ENCODE data around the gene PRCC.

Gene PRCC

DNA sequence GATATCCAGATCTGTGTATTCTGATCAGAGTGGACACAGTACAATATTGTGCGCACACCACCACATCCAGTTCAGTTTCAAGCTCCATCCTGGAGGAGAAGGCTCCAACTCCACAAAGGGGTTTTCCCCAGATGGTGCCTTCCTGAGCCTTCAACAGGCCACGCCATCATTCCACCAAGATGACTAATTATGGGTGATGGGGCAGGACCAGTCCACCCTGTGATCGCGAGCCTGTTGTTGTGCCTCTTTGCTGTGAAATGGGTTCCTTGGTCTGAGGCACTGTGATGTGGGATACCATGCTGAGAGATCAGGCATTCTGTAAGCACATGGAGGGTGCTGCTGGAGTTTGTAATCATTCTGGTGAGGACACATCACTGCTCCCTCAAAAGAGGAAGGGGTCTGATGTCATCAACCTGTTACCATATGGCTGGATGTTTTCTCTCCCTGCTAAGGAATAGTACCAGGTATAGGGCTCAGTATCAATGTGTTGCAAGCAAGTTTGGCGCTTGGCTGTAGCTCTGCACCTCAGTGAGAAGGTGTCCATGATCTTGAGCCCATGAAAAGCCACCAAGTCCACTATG is 56.0 kb downstream of the PRCC start:
- H2BK120ac ChIP-seq (ENCODE audit: low read depth, low read length) = no peak overlapping the region
- no peak overlapping the region for H2AK5ac ChIP-seq (ENCODE audit: low read depth, low read length)
- no CpG with 5 or more reads among the region's 5 CpGs for WGBS, 2 donors (ENCODE audit: extremely low coverage in 2 of 2, insufficient read length in 2 of 2, insufficient replicate concordance in 1 of 2)
- no peaks in the 10 kb centered on the region for H3K79me1 ChIP-seq (ENCODE audit: low read depth, low read length)
- H4K8ac ChIP-seq (ENCODE audit: low read depth, low read length) = no peak overlapping the region
- no peak overlapping the region for H3K23ac ChIP-seq (ENCODE audit: low read depth, low read length, poor library complexity)
- H3K27ac ChIP-seq (replicated peaks; ENCODE audit: low read length) = no peak overlapping the region
- no peak overlapping the region for H3K4ac ChIP-seq (ENCODE audit: low read length)
- no peak overlapping the region for H4K91ac ChIP-seq (ENCODE audit: low read depth, low read length, poor library complexity)
- no peak overlapping the region for H2AFZ ChIP-seq (ENCODE audit: low read length)
- no peak for DNase-seq (ENCODE audit: low spot score)
- H3K9ac ChIP-seq (ENCODE audit: low read depth, low read length, poor library complexity) = no peak overlapping the region
- no peak overlapping the region for H2BK5ac ChIP-seq (ENCODE audit: low read length)
- peaks cover 0 to 35% (median 0%) of the 10 kb centered on the region in 3 experiments for H3K27me3 ChIP-seq (ENCODE audit: control insufficient read depth in 3 of 3, insufficient read depth in 3 of 3, low read depth in 1 of 3, low read length in 3 of 3)
- H3K9me3 ChIP-seq (replicated peaks in 1 of 2; ENCODE audit: control insufficient read depth in 2 of 2, insufficient read depth in 1 of 2, low read depth in 1 of 2, low read length in 2 of 2) = no peaks in the 10 kb centered on the region
- H3K36me3 ChIP-seq (replicated peaks in 1 of 2; ENCODE audit: control insufficient read depth in 2 of 2, insufficient read depth in 2 of 2, low read length in 2 of 2) = no peaks in the 10 kb centered on the region
- H3K4me1 ChIP-seq (ENCODE audit: control insufficient read depth in 2 of 2, insufficient read depth in 1 of 2, low read depth in 1 of 2, low read length in 2 of 2) = no peaks in the 10 kb centered on the region
- H2BK15ac ChIP-seq (ENCODE audit: low read length) = no peak overlapping the region
- no peak overlapping the region for H3K18ac ChIP-seq (ENCODE audit: low read length)
- no peak overlapping the region for H2BK12ac ChIP-seq (ENCODE audit: low read length)
- no peak overlapping the region for H3K14ac ChIP-seq (ENCODE audit: low read length)
- no peak overlapping the region for H3K4me3 ChIP-seq (ENCODE audit: low read length in 2 of 2)
- no peak overlapping the region for H3K4me2 ChIP-seq (ENCODE audit: insufficient read depth, low read length, poor library complexity, severe bottlenecking)

GRCh38 chr1:156826630-156827029 is 59.3 kb downstream of the PRCC start:
- H3K27me3 ChIP-seq (ENCODE audit: control insufficient read depth in 3 of 3, insufficient read depth in 3 of 3, low read depth in 1 of 3, low read length in 3 of 3) = peaks cover 0 to 52% (median 0%) of the 10 kb centered on the region in 3 experiments
- no peaks in the 10 kb centered on the region for H3K9me3 ChIP-seq (replicated peaks in 1 of 2; ENCODE audit: control insufficient read depth in 2 of 2, insufficient read depth in 1 of 2, low read depth in 1 of 2, low read length in 2 of 2)
- no peak overlapping the region for H2BK5ac ChIP-seq (ENCODE audit: low read length)
- DNase-seq (ENCODE audit: low spot score) = no peak
- H3K9ac ChIP-seq (ENCODE audit: low read depth, low read length, poor library complexity) = no peak overlapping the region
- H3K36me3 ChIP-seq (replicated peaks in 1 of 2; ENCODE audit: control insufficient read depth in 2 of 2, insufficient read depth in 2 of 2, low read length in 2 of 2) = no peaks in the 10 kb centered on the region
- H3K18ac ChIP-seq (ENCODE audit: low read length) = no peak overlapping the region
- no peak overlapping the region for H3K14ac ChIP-seq (ENCODE audit: low read length)
- no CpG with 5 or more reads among the region's 1 CpG for WGBS, 2 donors (ENCODE audit: extremely low coverage in 2 of 2, insufficient read length in 2 of 2, insufficient replicate concordance in 1 of 2)
- no peak overlapping the region for H4K8ac ChIP-seq (ENCODE audit: low read depth, low read length)
- no peak overlapping the region for H3K4ac ChIP-seq (ENCODE audit: low read length)
- H2AFZ ChIP-seq (ENCODE audit: low read length) = no peak overlapping the region
- no peak overlapping the region for H3K23ac ChIP-seq (ENCODE audit: low read depth, low read length, poor library complexity)
- no peak overlapping the region for H2BK15ac ChIP-seq (ENCODE audit: low read length)
- peaks cover 0 to 2% of the 10 kb centered on the region in 2 donors for H3K4me1 ChIP-seq (ENCODE audit: control insufficient read depth in 2 of 2, insufficient read depth in 1 of 2, low read depth in 1 of 2, low read length in 2 of 2)
- no peak overlapping the region for H2BK120ac ChIP-seq (ENCODE audit: low read depth, low read length)
- no peak overlapping the region for H2AK5ac ChIP-seq (ENCODE audit: low read depth, low read length)
- no peak overlapping the region for H2BK12ac ChIP-seq (ENCODE audit: low read length)
- H4K91ac ChIP-seq (ENCODE audit: low read depth, low read length, poor library complexity) = no peak overlapping the region
- H3K4me2 ChIP-seq (ENCODE audit: insufficient read depth, low read length, poor library complexity, severe bottlenecking) = no peak overlapping the region
- H3K27ac ChIP-seq (replicated peaks; ENCODE audit: low read length) = no peak overlapping the region
- no peak overlapping the region for H3K4me3 ChIP-seq (ENCODE audit: low read length in 2 of 2)
- no peaks in the 10 kb centered on the region for H3K79me1 ChIP-seq (ENCODE audit: low read depth, low read length)

GRCh38 chr1:156828400-156829124 is 61.2 kb downstream of the PRCC start:
- Histone ChIP-seq H3K23ac (ENCODE audit: low read depth, low read length, poor library complexity) (peak overlapping the region; percentile 87), H3K9ac (ENCODE audit: low read depth, low read length, poor library complexity) (peak overlapping the region; percentile 66), H3K4me2 (ENCODE audit: insufficient read depth, low read length, poor library complexity, severe bottlenecking) (no peak overlapping the region), H2BK5ac (ENCODE audit: low read length) (no peak overlapping the region), H2AFZ (ENCODE audit: low read length) (no peak overlapping the region), H4K8ac (ENCODE audit: low read depth, low read length) (no peak overlapping the region), H3K9me3 (replicated peaks in 1 of 2; ENCODE audit: control insufficient read depth in 2 of 2, insufficient read depth in 1 of 2, low read depth in 1 of 2, low read length in 2 of 2) (no peaks in the 10 kb centered on the region), H4K91ac (ENCODE audit: low read depth, low read length, poor library complexity) (no peak overlapping the region), H3K4me3 (ENCODE audit: low read length in 2 of 2) (no peak overlapping the region), H3K4ac (ENCODE audit: low read length) (no peak overlapping the region), H3K27ac (replicated peaks; ENCODE audit: low read length) (no peak overlapping the region), H2BK12ac (ENCODE audit: low read length) (no peak overlapping the region), H3K18ac (ENCODE audit: low read length) (no peak overlapping the region), H3K79me1 (ENCODE audit: low read depth, low read length) (no peaks in the 10 kb centered on the region), H2BK120ac (ENCODE audit: low read depth, low read length) (peak overlapping the region; percentile 8), H2BK15ac (ENCODE audit: low read length) (no peak overlapping the region), H3K14ac (ENCODE audit: low read length) (no peak overlapping the region), H3K36me3 (replicated peaks in 1 of 2; ENCODE audit: control insufficient read depth in 2 of 2, insufficient read depth in 2 of 2, low read length in 2 of 2) (no peaks in the 10 kb centered on the region), H3K4me1 (ENCODE audit: control insufficient read depth in 2 of 2, insufficient read depth in 1 of 2, low read depth in 1 of 2, low read length in 2 of 2) (peaks cover 0 to 2% of the 10 kb centered on the region in 2 donors), H2AK5ac (ENCODE audit: low read depth, low read length) (no peak overlapping the region), H3K27me3 (ENCODE audit: control insufficient read depth in 3 of 3, insufficient read depth in 3 of 3, low read depth in 1 of 3, low read length in 3 of 3) (peaks cover 0 to 63% (median 0%) of the 10 kb centered on the region in 3 experiments)
- no peak for DNase-seq (ENCODE audit: low spot score)
- no CpG with 5 or more reads among the region's 18 CpGs for whole genome bisulfite sequencing, 2 donors (ENCODE audit: extremely low coverage in 2 of 2, insufficient read length in 2 of 2, insufficient replicate concordance in 1 of 2)

DNA sequence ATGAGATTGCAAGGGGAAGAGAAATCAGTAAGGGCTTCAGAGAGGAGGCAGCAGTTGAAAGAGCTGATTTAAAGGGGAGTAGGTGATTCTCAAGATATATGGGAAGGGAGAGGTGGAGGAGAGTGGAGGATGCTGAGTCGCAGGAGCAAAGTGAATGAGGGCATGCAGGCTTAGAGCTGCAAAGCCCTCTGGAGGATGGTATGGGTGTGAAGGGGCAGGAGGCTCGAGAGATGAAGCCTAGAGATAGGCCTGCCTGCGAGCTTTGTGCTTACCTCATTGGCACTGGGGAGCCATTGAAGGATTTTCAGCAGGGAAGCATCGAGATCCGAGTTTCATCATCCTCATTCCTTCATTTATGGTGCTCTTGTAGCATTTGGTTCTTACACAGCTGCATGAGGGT is 65.1 kb downstream of the PRCC start:
- no peak overlapping the region for H3K14ac ChIP-seq (ENCODE audit: low read length)
- peaks cover 0 to 2% of the 10 kb centered on the region in 2 donors for H3K4me1 ChIP-seq (ENCODE audit: control insufficient read depth in 2 of 2, insufficient read depth in 1 of 2, low read depth in 1 of 2, low read length in 2 of 2)
- no peak overlapping the region for H2BK5ac ChIP-seq (ENCODE audit: low read length)
- no peak overlapping the region for H2AK5ac ChIP-seq (ENCODE audit: low read depth, low read length)
- H4K91ac ChIP-seq (ENCODE audit: low read depth, low read length, poor library complexity) = no peak overlapping the region
- H3K9me3 ChIP-seq (replicated peaks in 1 of 2; ENCODE audit: control insufficient read depth in 2 of 2, insufficient read depth in 1 of 2, low read depth in 1 of 2, low read length in 2 of 2) = no peaks in the 10 kb centered on the region
- H3K9ac ChIP-seq (ENCODE audit: low read depth, low read length, poor library complexity) = no peak overlapping the region
- no peak overlapping the region for H2BK120ac ChIP-seq (ENCODE audit: low read depth, low read length)
- H3K4me2 ChIP-seq (ENCODE audit: insufficient read depth, low read length, poor library complexity, severe bottlenecking) = no peak overlapping the region
- no peaks in the 10 kb centered on the region for H3K79me1 ChIP-seq (ENCODE audit: low read depth, low read length)
- peaks cover 0 to 86% (median 0%) of the 10 kb centered on the region in 3 experiments for H3K27me3 ChIP-seq (ENCODE audit: control insufficient read depth in 3 of 3, insufficient read depth in 3 of 3, low read depth in 1 of 3, low read length in 3 of 3)
- no peak overlapping the region for H3K27ac ChIP-seq (replicated peaks; ENCODE audit: low read length)
- no peak overlapping the region for H3K4ac ChIP-seq (ENCODE audit: low read length)
- no peak overlapping the region for H3K23ac ChIP-seq (ENCODE audit: low read depth, low read length, poor library complexity)
- WGBS, 2 donors (ENCODE audit: extremely low coverage in 2 of 2, insufficient read length in 2 of 2, insufficient replicate concordance in 1 of 2) = no CpG with 5 or more reads among the region's 5 CpGs
- H2BK15ac ChIP-seq (ENCODE audit: low read length) = no peak overlapping the region
- no peaks in the 10 kb centered on the region for H3K36me3 ChIP-seq (replicated peaks in 1 of 2; ENCODE audit: control insufficient read depth in 2 of 2, insufficient read depth in 2 of 2, low read length in 2 of 2)
- no peak overlapping the region for H3K18ac ChIP-seq (ENCODE audit: low read length)
- no peak overlapping the region for H3K4me3 ChIP-seq (ENCODE audit: low read length in 2 of 2)
- DNase-seq (ENCODE audit: low spot score) = no peak
- no peak overlapping the region for H2BK12ac ChIP-seq (ENCODE audit: low read length)
- no peak overlapping the region for H2AFZ ChIP-seq (ENCODE audit: low read length)
- no peak overlapping the region for H4K8ac ChIP-seq (ENCODE audit: low read depth, low read length)

Data from neuronal stem cell (in vitro differentiated cells).